GM18870 (cell line): Measurements from ENCODE around the gene NOSTRIN.
"Not testable (repeated sequence)": the region's sequence is repeated elsewhere in the genome, so short reads cannot be mapped to it uniquely, and the experiment has no call there.

Experiments
- ATAC-seq: cut with Tn5 transposase; IDR thresholded peaks from one replicate; pipeline ENCODE4 v1.9.1; 2021; ENCODE audit warnings: moderate library complexity; ENCODE audit not compliant: unreplicated experiment

Gene NOSTRIN

DNA sequence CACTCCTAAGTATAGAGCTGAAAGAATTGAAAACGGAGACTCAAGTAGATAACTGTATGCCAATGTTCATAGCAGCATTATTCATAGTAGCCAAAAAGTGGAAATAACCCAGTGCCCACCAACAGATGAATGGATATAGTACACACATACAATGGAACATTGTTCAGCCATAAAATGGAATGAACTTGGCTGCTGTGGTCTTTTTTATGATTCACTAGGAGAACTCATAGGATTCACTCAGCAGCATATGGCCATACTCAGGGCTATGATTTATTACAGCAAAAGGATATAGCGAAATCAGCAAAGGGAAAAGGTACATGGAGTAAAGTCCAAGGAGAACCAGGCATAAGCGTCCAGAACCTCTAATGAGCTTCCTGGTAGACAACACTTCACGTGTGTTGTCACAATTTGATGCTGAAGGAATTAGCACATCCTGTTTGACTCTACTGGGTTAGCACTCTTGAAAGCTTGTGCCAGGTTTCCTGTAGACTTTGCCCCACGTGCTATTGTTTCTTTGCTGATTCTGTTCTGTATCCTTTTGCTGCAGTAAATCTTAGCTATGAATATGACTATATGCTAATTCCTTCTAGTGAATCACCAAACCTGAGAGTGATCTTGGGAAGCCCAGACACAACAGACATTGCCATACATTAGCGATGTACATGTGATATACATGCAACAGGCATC, 72.1 kb downstream of the NOSTRIN start:
- no peak for ATAC-seq

DNA sequence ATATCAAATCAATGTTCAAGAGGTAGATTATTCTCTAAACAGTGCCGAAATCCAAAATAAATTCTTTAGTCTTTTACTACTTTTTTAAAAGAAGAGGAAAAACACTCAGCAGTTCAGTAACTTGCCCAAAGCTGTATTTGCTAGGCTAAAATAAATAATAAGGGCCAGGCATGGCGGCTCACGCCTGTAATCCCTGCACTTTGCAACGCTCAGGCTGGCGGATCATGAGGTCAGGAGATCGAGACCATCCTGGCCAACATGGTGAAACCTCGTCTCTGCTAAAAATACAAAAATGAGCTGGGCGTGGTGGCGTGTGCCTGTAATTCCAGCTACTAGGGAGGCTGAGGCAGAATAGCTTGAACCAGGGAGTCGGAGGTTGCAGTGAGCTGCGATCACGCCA, 79.7 kb downstream of the NOSTRIN start:
- not testable (repeated sequence) for ATAC-seq

DNA sequence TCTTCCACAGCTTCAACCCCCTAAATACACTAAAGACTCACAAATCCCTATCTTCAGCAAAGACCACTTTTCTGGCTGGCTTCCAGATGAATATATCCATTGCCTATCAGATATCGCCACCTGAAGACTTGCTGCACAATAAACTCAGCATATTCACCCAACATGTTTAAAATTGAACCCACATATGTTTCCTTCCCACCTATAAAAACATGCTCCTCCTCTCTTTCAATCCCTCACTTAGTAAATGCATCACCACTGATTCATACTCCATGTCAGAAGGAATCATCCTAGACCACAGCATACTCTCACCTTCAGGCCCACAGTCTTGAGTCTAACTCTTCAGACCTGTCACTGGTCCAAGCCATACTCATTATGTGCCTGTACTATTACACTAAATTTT, 82.5 kb downstream of the NOSTRIN start:
- no peak for ATAC-seq

DNA sequence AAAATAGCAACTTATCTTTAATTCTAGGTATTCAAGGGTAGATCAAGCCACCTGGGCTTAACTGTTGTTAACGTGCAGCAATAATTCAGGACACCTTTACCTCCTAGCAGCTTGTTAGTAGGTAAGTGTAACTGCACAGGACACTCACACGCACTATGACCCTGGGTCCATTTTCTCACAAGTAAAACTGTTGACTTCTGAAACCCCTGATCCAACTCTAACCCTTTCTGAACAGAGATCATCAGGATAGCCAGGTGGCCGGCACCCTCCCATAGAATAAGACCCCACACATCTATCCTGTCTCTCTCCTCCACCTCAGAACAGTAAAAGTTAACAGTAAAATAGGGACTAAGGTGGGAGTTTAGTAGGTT, 87.2 kb downstream of the NOSTRIN start:
- ATAC-seq, result no peak

DNA sequence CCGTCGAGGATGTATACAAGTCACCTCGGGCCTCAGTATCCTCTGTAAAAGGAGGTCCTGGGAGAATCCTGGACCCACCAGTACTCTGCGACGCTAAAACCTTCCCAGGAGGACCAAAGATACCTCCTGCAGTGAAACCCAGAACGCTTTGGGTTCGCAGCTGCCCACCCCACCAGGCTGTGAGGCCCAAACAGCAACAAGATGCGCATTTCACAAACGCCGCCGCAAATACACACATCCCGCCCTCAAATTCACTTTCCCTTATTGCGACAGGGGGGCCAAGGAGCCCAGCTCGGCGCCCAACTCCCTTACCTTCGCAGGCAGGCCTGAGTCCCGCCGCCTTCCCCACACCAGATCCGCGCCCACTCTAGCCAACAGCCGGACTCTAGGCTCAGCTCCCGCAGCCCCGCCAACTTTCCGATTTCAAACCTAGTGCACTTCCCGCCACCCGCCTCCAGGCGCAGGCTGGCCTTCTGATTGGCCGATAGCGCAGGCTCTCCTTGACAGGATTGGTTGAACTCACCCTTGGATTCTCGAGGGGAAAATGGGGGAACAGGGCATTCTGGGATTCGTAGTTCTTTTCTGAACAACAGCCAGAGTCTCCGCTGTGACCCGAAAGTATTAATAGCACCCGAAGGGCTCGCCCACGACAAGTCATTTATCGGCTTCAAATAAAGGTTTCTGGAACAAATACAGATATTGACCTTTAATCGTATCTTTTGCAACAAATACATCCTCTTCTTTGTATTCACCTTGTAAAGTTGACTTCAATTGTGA, 87.8 kb downstream of the NOSTRIN start, which contains the start of gene SPC25:
Gene SPC25, minus strand, starts transcription at position 425 of the 777 bp plus-strand sequence. CDS start 911 bp downstream, outside the sequence.
- peak; percentile 99 for ATAC-seq

DNA sequence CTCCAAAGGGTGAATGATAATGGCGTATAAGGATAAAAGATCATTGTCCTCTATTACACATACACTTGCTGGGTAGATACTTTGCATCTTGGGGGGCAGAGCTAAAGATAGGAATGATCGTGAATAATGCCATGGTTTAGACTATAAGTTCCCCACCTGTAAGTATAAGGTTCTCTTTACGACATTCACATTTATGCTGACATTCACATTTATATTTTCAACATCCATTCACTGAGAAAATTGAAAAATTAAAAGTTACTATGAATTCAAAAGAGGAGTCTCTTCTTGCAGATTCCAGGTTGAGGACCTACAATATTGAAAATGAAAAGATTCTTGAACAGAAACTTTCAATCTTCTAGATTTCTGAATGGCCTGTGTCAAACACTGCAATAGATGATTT, 89.9 kb downstream of the NOSTRIN start:
- ATAC-seq, result no peak

DNA sequence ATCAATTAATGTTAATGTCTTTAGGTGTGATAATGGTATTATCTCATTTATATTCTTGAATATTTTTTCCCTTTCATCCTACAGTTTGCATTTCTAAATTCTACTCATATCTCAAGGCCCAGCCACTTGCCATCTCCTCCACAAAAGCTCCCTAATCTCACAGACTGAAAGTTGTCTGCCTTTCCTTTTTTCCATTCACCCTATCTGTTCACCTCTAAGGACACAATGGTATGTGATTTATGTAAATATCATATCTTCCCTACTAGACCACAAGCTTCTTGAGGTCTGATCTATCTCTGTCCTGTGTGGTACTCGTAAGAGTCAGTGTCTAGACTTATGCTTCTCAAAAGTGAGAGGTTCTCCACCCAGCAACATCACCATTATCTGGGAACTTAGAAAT, 91.7 kb downstream of the NOSTRIN start:
- no peak for ATAC-seq

DNA sequence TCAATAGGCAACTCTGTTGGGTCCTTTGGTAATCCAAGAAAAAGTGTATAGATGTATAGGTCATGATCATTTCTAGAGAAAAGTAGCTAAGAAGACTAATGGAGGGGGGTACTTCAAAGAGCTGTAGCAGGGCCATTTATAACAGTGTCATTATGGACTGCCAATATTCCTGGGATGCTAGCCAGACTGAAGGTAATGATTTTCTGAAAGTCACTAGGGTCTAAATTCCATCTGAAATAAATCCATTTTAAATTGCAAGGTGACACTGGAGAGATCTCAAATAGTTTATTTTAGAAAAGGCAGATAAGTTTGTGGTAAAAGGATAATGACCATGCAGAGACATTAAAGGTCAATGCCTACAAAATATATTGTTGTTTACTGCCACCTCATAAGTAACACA, 92.3 kb downstream of the NOSTRIN start:
- ATAC-seq, result no peak

DNA sequence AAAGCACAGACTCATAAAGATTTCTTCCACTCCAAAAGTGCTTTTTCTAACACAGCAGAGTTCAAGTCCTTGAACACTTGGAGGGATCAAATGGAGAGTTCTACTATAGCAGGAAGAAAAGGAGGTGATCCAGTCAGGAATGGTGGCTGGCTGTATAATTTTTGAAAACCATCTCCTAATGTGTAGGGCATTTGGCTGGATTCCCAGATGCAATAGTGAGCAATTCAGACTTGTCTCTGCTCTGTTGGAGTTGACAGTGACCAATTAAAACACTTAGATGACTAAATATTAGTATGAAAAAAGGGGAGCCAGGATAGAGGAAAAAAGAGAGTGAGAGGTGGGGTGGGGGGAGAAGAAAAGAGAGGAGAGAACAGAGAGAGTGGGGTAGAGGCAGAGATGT, 93.3 kb downstream of the NOSTRIN start:
- ATAC-seq, result no peak

DNA sequence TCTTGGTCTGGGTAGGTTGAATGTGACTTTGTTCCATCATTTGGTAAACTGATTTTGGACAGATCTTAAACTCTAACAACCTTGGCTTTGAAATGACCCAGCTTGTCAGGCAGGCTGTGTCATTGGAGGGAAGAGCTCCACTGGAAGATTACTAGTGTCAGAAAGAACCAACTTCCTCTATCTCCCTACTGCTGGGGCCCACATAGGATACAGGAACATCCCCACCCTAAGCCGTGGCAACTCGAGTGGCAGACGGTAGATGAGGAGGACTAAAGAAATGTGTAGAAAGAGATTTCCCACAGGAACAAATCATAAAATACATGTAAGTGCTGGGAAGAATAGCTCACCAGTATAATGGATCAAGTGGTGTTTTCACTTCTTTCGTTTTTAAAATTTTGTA, 94.3 kb downstream of the NOSTRIN start:
- ATAC-seq, result no peak

DNA sequence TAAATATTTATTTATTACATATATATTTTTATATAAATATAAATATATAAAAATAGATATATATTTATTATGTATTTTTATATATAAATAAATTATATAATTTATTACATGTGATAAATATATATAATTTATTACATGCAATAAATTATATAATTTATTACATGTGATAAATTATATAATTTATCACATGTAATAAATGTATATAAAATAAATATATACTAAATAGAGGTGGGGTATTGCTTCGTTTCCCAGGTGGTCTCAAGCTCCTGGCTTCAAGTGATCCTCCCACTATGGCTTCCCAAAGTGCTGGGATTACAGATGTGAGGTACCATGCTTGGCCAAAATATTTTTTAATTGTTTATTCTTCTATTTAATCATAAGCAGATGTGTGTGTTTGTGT, 95.0 kb downstream of the NOSTRIN start:
- ATAC-seq, result no peak

DNA sequence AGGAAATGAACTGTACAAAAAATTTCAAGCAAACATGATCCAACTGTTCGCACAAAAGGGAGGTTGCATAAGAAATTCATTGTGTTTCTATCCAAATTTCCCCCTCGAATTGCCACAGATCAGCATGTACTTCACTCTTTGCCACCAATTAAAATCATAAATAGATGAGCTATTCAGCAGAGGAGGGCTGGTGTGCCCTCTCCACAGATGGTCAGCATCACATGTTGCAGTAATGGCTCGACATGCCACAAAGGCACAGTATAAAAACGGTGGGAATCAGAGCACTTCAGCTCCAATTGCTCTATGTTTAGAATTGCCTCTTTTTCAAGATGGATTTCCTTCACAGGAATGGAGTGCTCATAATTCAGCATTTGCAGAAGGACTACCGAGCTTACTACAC, 98.6 kb downstream of the NOSTRIN start, which contains the start of gene G6PC2:
Gene G6PC2, plus strand, starts transcription at position 289 of the 400 bp plus-strand sequence. Its CDS starts 41 bp downstream, at position 330.
- no peak for ATAC-seq

DNA sequence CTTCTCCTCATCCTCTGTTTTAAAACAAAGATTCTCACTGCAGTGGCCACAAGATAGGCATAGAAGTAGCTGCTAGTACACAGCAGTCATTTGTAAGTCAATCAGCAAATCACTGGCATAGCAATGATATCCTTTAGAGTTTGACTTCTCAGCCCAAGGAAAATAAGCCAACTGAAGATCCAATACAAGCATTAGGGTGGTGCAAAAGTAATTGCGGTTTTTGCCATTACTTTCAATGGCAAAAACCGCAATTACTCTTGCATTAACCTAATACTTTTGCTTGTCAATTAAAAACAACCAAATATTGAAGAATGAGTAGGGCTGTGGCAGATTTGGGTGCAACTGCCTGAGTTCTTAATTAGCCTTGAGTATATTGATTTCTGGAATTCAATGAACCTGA, 101.5 kb downstream of the NOSTRIN start:
- ATAC-seq, result no peak

DNA sequence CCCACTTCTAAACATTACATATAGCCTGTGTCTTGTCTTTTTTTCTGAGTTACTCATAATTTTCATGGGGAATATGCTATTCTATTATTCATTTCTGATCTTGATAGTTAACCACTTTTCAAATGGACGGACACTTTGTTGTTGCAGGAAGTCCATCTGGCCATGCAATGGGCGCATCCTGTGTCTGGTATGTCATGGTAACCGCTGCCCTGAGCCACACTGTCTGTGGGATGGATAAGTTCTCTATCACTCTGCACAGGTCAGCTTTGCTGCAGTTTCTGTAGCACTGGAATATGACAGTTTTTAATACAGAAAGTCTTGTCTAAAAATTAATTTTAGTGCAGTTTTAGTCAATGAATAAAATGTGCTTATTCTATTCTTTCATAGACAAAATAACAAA, 101.9 kb downstream of the NOSTRIN start:
- ATAC-seq, result no peak

DNA sequence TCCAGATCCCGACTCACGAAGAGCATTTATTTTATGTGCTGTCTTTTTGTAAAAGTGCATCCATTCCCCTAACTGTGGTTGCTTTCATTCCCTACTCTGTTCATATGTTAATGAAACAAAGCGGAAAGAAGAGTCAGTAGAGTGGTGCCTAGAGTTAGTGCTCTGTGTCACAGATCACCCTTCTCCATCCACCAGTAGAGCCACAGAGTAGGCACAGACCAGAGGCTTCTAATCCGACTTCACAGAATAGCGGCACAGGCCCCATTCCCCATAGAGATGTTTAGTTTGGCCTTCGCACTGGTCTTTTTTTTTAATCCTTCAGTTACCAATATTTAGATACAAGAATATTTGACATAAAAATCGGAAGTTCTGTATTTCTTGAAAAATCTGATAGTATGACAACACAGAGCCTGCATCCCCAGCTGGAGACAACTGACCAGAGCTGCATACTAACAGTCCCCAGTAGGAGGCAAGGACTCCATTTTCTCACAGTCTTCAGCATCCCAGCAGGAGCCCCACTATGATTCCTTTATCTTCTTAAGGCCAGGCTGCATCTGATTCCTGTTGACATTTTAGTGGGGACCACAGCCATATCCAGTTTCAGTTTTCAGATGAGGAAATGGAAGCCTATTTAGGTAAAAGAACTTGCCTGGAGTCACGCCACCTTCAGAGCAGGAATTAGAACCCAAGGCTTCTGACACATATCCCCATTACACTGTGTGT, 105.7 kb downstream of the NOSTRIN start:
- ATAC-seq, result no peak

DNA sequence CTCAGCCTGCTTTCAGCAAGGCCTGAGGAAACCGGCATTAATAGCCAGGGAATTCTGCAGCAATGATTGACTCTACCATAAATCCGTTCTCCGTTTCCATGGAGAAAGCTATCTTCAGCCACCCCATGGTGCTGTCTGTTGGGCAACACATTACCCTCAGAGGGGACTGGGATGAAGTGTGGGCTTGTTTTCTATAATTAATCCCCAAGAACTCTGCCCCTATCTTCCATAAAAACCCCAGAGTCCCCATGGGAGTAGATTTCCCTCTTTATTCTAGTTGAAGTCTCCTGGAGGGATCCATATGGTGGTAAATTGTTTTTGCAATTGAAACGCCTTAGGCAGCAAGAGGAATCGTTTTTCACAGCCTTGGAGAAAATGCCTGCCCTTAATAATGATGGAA, 107.9 kb downstream of the NOSTRIN start:
- no peak for ATAC-seq

DNA sequence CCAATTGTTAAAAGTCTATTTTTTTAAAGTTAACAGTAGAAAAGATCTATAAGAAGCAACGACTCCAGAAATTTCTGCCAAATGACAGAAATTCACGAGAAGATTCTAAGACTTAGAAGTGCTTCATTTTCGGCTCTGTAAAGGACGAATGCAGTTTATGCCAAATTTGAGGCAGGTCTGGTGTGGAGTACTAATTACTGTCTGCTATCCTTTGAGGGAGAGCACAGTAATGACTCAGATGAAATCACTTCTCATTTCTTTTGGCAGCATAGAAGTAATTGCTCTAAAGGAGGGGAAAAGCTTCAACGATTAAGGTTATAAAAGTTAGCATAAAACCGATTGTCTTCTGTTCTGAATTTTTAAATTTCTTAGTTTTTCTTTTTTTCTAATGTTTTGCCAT, 110.0 kb downstream of the NOSTRIN start:
- ATAC-seq, result no peak

DNA sequence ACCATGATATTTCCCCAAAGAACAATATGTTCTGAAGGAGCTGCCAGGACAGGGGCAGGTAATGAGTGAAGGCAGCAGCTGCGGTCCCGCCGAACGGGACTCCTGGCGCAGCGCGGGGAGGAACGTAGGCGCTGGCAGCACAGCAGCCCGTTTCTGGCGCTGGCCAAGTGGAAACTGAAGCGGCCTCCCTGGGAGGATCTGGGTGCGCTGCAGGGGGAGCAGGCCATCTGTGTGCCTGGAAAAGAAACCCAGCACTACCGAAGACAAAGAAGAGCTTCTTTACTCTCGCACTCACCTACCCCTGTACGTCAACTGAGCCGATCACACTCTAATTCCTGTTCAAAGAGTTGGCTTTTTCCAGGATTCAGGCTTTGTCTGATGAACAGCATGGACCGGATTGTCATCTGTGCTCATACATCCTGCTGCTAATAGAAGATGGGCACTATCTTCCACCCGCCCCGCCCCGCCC, 110.5 kb downstream of the NOSTRIN start:
- no peak for ATAC-seq

DNA sequence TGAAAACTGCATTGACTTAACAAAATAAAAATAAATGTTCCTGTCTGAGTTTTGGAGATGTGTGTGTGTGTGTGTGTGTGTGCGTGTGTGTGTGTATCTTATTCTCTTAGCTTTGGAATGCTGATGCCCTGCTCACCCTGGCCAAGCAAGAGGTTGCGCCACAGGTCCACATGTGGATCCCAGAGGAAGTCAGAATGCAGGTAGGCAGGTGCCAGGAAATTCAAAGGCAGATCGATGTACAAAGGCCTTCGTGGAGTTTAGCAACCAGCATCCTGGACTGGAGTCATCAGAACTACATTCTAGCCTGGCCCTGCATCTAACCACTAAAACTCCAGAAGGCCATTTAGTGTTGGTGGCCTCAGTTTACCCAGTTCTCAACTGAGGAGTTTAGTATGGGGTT, 111.1 kb downstream of the NOSTRIN start:
- ATAC-seq, result no peak
